ENCODE results near the gene LAMA1. TPM values are rescaled to one million over a fixed set of nuclear protein-coding genes. Genes with fewer than 3 reads are reported as not detected.

Gene LAMA1
- total and polyA plus RNA-seq, 2 donors (not counting 3 experiments of a cell fraction or from before 2014, with no cell fraction given): 0.04 TPM; not detected in 1

DNA sequence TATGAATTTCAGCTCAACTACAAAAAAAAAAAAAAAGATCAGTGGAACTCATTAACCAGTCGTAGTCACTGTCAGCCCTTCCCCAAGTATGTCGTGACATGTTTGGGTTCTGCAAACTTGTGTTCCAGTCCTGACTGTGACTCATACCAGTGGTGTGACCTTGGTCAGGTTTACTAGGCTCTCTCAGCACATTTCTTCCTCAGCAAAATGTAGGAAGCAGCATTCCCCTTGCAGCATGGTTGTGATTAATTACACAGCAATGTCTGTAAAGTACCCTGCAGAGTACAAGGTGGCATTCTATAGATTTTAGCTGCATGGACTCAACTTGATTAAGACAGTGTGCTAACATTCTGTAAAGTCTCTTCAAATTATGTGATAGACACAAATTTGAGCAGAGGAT, 156.9 kb downstream of the LAMA1 start:
- no peaks in the 10 kb centered on the region for H3K4me1 ChIP-seq (ENCODE audit: control insufficient read depth, extremely low read depth, insufficient read depth, low read length)
- no peak overlapping the region for H3K9ac ChIP-seq (replicated peaks; ENCODE audit: extremely low read depth, insufficient read depth, low read length)
- BruUV-seq (replicated peaks): no TSS peak
- H3K9me1 ChIP-seq (replicated peaks; ENCODE audit: control insufficient read depth, extremely low read depth, insufficient read depth, low read length): no peaks in the 10 kb centered on the region
- TF ChIP-seq FOS (IDR thresholded peaks at IDR 0.05; ENCODE audit: borderline replicate concordance, insufficient read depth, low read length): no peak
- H3K9me3 ChIP-seq (replicated peaks; ENCODE audit: control insufficient read depth, insufficient read depth, low read length): no peaks in the 10 kb centered on the region
- FAIRE-seq (no peak), DNase-seq (ENCODE audit: low read depth, low spot score) (no peak)
- dilution Hi-C loops (cut with MboI; ENCODE audit: extremely low pct_ligation_motif_present, low sequenced_read_pairs): no loop called here
- POLR2A ChIA-PET: no interaction called here
- H3K79me2 ChIP-seq (ENCODE audit: control insufficient read depth, insufficient read depth, low read length): no peaks in the 10 kb centered on the region
- H3K4me2 ChIP-seq (ENCODE audit: insufficient read depth, low read length): no peak overlapping the region
- CTCF ChIA-PET: interaction anchor here (1.4 kb wide), 1 partner anchor 27 kb away, joined by 3 read pairs; no protein-coding TSS in a partner anchor
- intact Hi-C loops (cut with micrococcal nuclease): no loop called here
- no peak overlapping the region for H3K27ac ChIP-seq (ENCODE audit: insufficient read depth, low read depth, low read length)
- H3K27me3 ChIP-seq (ENCODE audit: control insufficient read depth in 2 of 2, insufficient read depth in 2 of 2, low read length in 2 of 2): no peaks in the 10 kb centered on the region
- H3K36me3 ChIP-seq (ENCODE audit: control insufficient read depth in 2 of 2, extremely low read depth in 1 of 2, insufficient read depth in 2 of 2, low read length in 2 of 2): no peaks in the 10 kb centered on the region
- no peak overlapping the region for H3K4me3 ChIP-seq (replicated peaks in 1 of 3; ENCODE audit: insufficient read depth in 1 of 3, low read depth in 1 of 3, low read length in 3 of 3)
- no peak overlapping the region for H2AFZ ChIP-seq (ENCODE audit: low read depth, low read length)
- no peaks in the 10 kb centered on the region for H4K20me1 ChIP-seq (replicated peaks; ENCODE audit: control insufficient read depth, extremely low read depth, insufficient read depth, low read length)

DNA sequence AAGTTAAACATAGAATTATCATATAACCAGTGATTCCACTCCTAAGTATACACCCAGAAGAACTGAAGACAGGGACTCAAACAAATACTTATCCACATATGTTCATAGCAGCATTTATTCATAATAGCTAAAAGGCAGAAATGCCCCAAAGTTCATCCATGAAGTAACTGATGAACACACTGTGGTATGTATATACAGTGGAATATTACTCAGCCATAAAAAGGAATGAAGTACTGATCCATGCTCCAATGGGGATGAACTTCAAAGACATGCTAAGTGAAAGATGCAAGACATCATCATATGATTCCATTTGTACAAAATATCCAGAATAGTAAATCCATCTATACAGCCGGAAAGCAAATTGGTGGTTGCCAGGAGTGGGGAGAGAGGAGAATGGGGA, 157.5 kb downstream of the LAMA1 start:
- CTCF ChIA-PET: interaction anchor here (1.2 to 1.4 kb wide), 2 partner anchors 27 to 40 kb away, joined by 3 read pairs; no protein-coding TSS in a partner anchor
- POLR2A ChIA-PET: no interaction called here
- Histone ChIP-seq H3K9ac (replicated peaks; ENCODE audit: extremely low read depth, insufficient read depth, low read length) (no peak overlapping the region), H3K79me2 (ENCODE audit: control insufficient read depth, insufficient read depth, low read length) (no peaks in the 10 kb centered on the region), H4K20me1 (replicated peaks; ENCODE audit: control insufficient read depth, extremely low read depth, insufficient read depth, low read length) (no peaks in the 10 kb centered on the region), H3K27ac (ENCODE audit: insufficient read depth, low read depth, low read length) (no peak overlapping the region), H3K36me3 (ENCODE audit: control insufficient read depth in 2 of 2, extremely low read depth in 1 of 2, insufficient read depth in 2 of 2, low read length in 2 of 2) (no peaks in the 10 kb centered on the region), H3K4me2 (ENCODE audit: insufficient read depth, low read length) (no peak overlapping the region), H3K4me3 (replicated peaks in 1 of 3; ENCODE audit: insufficient read depth in 1 of 3, low read depth in 1 of 3, low read length in 3 of 3) (no peak overlapping the region), H3K27me3 (ENCODE audit: control insufficient read depth in 2 of 2, insufficient read depth in 2 of 2, low read length in 2 of 2) (no peaks in the 10 kb centered on the region), H3K4me1 (ENCODE audit: control insufficient read depth, extremely low read depth, insufficient read depth, low read length) (no peaks in the 10 kb centered on the region), H2AFZ (ENCODE audit: low read depth, low read length) (no peak overlapping the region), H3K9me1 (replicated peaks; ENCODE audit: control insufficient read depth, extremely low read depth, insufficient read depth, low read length) (no peaks in the 10 kb centered on the region), H3K9me3 (replicated peaks; ENCODE audit: control insufficient read depth, insufficient read depth, low read length) (no peaks in the 10 kb centered on the region)
- TF ChIP-seq GATA2 (IDR thresholded peaks at IDR 0.05; ENCODE audit: insufficient read depth, insufficient read length, low read depth, low read length): no peak
- TF ChIP-seq FOS (IDR thresholded peaks at IDR 0.05; ENCODE audit: borderline replicate concordance, insufficient read depth, low read length): no peak
- no peak for TF ChIP-seq POLR2AphosphoS5 (IDR thresholded peaks at IDR 0.05; ENCODE audit: insufficient read depth, low read depth, low read length)
- no peak for TF ChIP-seq EZH2 (IDR thresholded peaks at IDR 0.05; ENCODE audit: borderline replicate concordance, low read depth, low read length, severe bottlenecking)
- no peak for TF ChIP-seq POLR2A (IDR thresholded peaks at IDR 0.05; ENCODE audit: low read depth, low read length)
- TF ChIP-seq JUN (IDR thresholded peaks at IDR 0.05; ENCODE audit: borderline replicate concordance, insufficient read depth, insufficient read length, low read depth): no peak
- TF ChIP-seq, protein P1, sequence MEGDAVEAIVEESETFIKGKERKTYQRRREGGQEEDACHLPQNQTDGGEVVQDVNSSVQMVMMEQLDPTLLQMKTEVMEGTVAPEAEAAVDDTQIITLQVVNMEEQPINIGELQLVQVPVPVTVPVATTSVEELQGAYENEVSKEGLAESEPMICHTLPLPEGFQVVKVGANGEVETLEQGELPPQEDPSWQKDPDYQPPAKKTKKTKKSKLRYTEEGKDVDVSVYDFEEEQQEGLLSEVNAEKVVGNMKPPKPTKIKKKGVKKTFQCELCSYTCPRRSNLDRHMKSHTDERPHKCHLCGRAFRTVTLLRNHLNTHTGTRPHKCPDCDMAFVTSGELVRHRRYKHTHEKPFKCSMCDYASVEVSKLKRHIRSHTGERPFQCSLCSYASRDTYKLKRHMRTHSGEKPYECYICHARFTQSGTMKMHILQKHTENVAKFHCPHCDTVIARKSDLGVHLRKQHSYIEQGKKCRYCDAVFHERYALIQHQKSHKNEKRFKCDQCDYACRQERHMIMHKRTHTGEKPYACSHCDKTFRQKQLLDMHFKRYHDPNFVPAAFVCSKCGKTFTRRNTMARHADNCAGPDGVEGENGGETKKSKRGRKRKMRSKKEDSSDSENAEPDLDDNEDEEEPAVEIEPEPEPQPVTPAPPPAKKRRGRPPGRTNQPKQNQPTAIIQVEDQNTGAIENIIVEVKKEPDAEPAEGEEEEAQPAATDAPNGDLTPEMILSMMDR (IDR thresholded peaks at IDR 0.05; ENCODE audit: extremely low read depth in 1 of 2, insufficient read depth in 1 of 2, low read depth in 1 of 2, low read length in 2 of 2): no peak
- TF ChIP-seq, protein P2, sequence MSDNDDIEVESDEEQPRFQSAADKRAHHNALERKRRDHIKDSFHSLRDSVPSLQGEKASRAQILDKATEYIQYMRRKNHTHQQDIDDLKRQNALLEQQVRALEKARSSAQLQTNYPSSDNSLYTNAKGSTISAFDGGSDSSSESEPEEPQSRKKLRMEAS (IDR thresholded peaks at IDR 0.05; ENCODE audit: insufficient read depth, insufficient read length): no peak
- TF ChIP-seq MYC (IDR thresholded peaks at IDR 0.05; ENCODE audit: low read depth, low read length): no peak
- DNase-seq (ENCODE audit: low read depth, low spot score) (no peak), FAIRE-seq (no peak)
- dilution Hi-C loops (cut with MboI; ENCODE audit: extremely low pct_ligation_motif_present, low sequenced_read_pairs) (no loop called here), intact Hi-C loops (cut with micrococcal nuclease) (no loop called here)
- no TSS peak for BruUV-seq (replicated peaks)

Data from endothelial cell of umbilical vein (primary cell).